ENCODE data around the gene VPS45.

GRCh38 chr1:150115121-150115520 lies 47.5 kb downstream of the VPS45 start:
- TF ChIP-seq CTCF (IDR thresholded peaks at IDR 0.05) (no peak), POLR2A (IDR thresholded peaks at IDR 0.05) (no peak)
